IMR-90 (cell line): ENCODE data around the gene PDE4C. TPM values are rescaled to one million over a fixed set of nuclear protein-coding genes. Genes with fewer than 3 reads are reported as not detected.

Experiments
- ATAC-seq: fragments of 200-7000 bp; cut with Tn5 transposase; 2 replicates; pipeline ENCODE4 v1.9.1; 2020; ENCODE audit warnings: low read depth, mild to moderate bottlenecking, moderate library complexity
- BruUV-seq: library from RNA; stranded (reverse); fragments of 400-500 nt; replicated peaks from 2 replicates; lab custom pipeline; 2021; lab: Mats Ljungman, UMichigan
- CTCF ChIA-PET: fragments of 300-600 bp; formaldehyde crosslinking; extraction: SDS; loops from one replicate; lab custom pipeline; 2021; ENCODE audit warnings: antibody characterized with exemption; lab: Yijun Ruan, JAX
- POLR2A ChIA-PET: fragments of 300-600 bp; sonication (Branson Sonifier 250); formaldehyde crosslinking; loops from one replicate; lab custom pipeline; 2022; ENCODE audit warnings: antibody characterized with exemption; ENCODE audit not compliant: unreplicated experiment; lab: Charles Lee
- DNase-seq: peaks from one replicate; pipeline ENCODE4 v3.0.0; 2013
- H2AFZ ChIP-seq: replicated peaks from 2 replicates; pipeline ENCODE3; 2013; ENCODE audit warnings: low read length, mild to moderate bottlenecking; ENCODE audit not compliant: poor library complexity
- H2AK5ac ChIP-seq: 2 replicates; pipeline ENCODE4 v1.6.1; 2013; ENCODE audit warnings: low read depth, low read length, inconsistent platforms
- H2AK9ac ChIP-seq: replicated peaks from 2 replicates; pipeline ENCODE3; 2013; ENCODE audit warnings: mild to moderate bottlenecking, low read depth, low read length, moderate library complexity; ENCODE audit not compliant: poor library complexity
- H2BK120ac ChIP-seq: 2 replicates; pipeline ENCODE4 v1.6.1; 2013; ENCODE audit warnings: low read depth, low read length, inconsistent platforms
- H2BK15ac ChIP-seq: 3 replicates; pipeline ENCODE4 v1.6.1; 2013; ENCODE audit warnings: low read depth, low read length, inconsistent platforms
- H2BK20ac ChIP-seq: 2 replicates; pipeline ENCODE4 v1.6.1; 2013; ENCODE audit warnings: low read depth, mild to moderate bottlenecking, inconsistent platforms, low read length, moderate library complexity
- H2BK5ac ChIP-seq: 2 replicates; pipeline ENCODE4 v1.6.1; 2013; ENCODE audit warnings: mild to moderate bottlenecking, low read depth, low read length, inconsistent platforms; ENCODE audit not compliant: poor library complexity, severe bottlenecking
- H3K14ac ChIP-seq: replicated peaks from 2 replicates; pipeline ENCODE4 v1.6.1; 2013; ENCODE audit warnings: low read depth, low read length, inconsistent platforms
- H3K18ac ChIP-seq: 2 replicates; pipeline ENCODE4 v1.6.1; 2013; ENCODE audit warnings: low read depth, low read length, control low read depth
- H3K23ac ChIP-seq: 2 replicates; pipeline ENCODE4 v1.6.1; 2013; ENCODE audit warnings: low read depth, low read length, inconsistent platforms
- H3K27ac ChIP-seq: 2 replicates; pipeline ENCODE4 v1.5.1; 2013; ENCODE audit warnings: mild to moderate bottlenecking, control low read depth, low read length; ENCODE audit not compliant: insufficient read depth
- H3K27me3 ChIP-seq: 2 replicates; pipeline ENCODE4 v1.6.1; 2013; ENCODE audit warnings: low read length; ENCODE audit not compliant: control insufficient read depth, insufficient read depth
- H3K36me3 ChIP-seq: 2 replicates; pipeline ENCODE4 v1.6.1; 2013; ENCODE audit warnings: low read length, mixed read lengths; ENCODE audit not compliant: control insufficient read depth, insufficient read depth
- H3K4ac ChIP-seq: 2 replicates; pipeline ENCODE4 v1.6.1; 2013; ENCODE audit warnings: low read depth, low read length, inconsistent platforms
- H3K4me1 ChIP-seq: 2 replicates; pipeline ENCODE4 v1.6.1; 2013; ENCODE audit warnings: low read length, mixed read lengths; ENCODE audit not compliant: control insufficient read depth, insufficient read depth
- H3K4me2 ChIP-seq: 2 replicates; pipeline ENCODE4 v1.6.1; 2013; ENCODE audit warnings: low read depth, mild to moderate bottlenecking, control low read depth, low read length, moderate library complexity
- H3K4me3 ChIP-seq: 2 replicates; pipeline ENCODE4 v1.5.1; 2013; ENCODE audit warnings: low read depth, mild to moderate bottlenecking, control low read depth, low read length, moderate library complexity; ENCODE audit not compliant: insufficient read depth
- H3K56ac ChIP-seq: 2 replicates; pipeline ENCODE4 v1.6.1; 2013; ENCODE audit warnings: low read length, inconsistent platforms; ENCODE audit not compliant: insufficient read depth; ENCODE audit errors: extremely low read depth
- H3K79me1 ChIP-seq, 2 experiments: 2 replicates each; pipeline ENCODE4 v1.6.1; 2013; ENCODE audit warnings: low read length in 2 of 2, inconsistent platforms in 1 of 2, low read depth in 1 of 2
- H3K9ac ChIP-seq: 2 replicates; pipeline ENCODE4 v1.6.1; 2013; ENCODE audit warnings: low read depth, low read length, control low read depth
- H3K9me1 ChIP-seq: 2 replicates; pipeline ENCODE4 v1.6.1; 2013; ENCODE audit warnings: low read length, inconsistent platforms; ENCODE audit not compliant: insufficient read depth
- H3K9me3 ChIP-seq: 2 replicates; pipeline ENCODE4 v1.6.1; 2013; ENCODE audit warnings: low read length; ENCODE audit not compliant: control insufficient read depth, insufficient read depth
- H4K20me1 ChIP-seq: 2 replicates; pipeline ENCODE4 v1.6.1; 2013; ENCODE audit warnings: low read length, inconsistent platforms; ENCODE audit not compliant: insufficient read depth
- H4K5ac ChIP-seq: 2 replicates; pipeline ENCODE4 v1.6.1; 2013; ENCODE audit warnings: mild to moderate bottlenecking, low read depth, low read length, control low read depth
- H4K8ac ChIP-seq, 2 experiments: 2 replicates each; pipeline ENCODE4 v1.6.1; 2013; ENCODE audit warnings: low read depth in 2 of 2, low read length in 2 of 2, control low read depth in 1 of 2, inconsistent platforms in 1 of 2
- H4K91ac ChIP-seq: 2 replicates; pipeline ENCODE4 v1.6.1; 2013; ENCODE audit warnings: low read depth, low read length, inconsistent platforms; ENCODE audit not compliant: insufficient read depth
- BHLHE40 ChIP-seq: fragments of 150-350 bp; IDR thresholded peaks from 2 replicates; pipeline ENCODE4 v1.6.1; 2016; ENCODE audit warnings: mild to moderate bottlenecking, low read depth, low read length
- CEBPB ChIP-seq: IDR thresholded peaks from 2 replicates; pipeline ENCODE4 v1.6.1; 2012; ENCODE audit warnings: low read depth, low read length, improper control_type of control experiment
- CHD1 ChIP-seq: IDR thresholded peaks from 2 replicates; pipeline ENCODE4 v1.6.1; 2012; ENCODE audit warnings: low read depth, low read length, improper control_type of control experiment
- FOS ChIP-seq: fragments of 150-350 bp; IDR thresholded peaks from 2 replicates; pipeline ENCODE4 v1.6.1; 2016; ENCODE audit warnings: low read depth, low read length
- MAFK ChIP-seq: IDR thresholded peaks from 2 replicates; pipeline ENCODE4 v1.6.1; 2012; ENCODE audit warnings: low read depth, low read length, improper control_type of control experiment
- MAZ ChIP-seq: IDR thresholded peaks from 2 replicates; pipeline ENCODE4 v1.6.1; 2012; ENCODE audit warnings: low read depth, mild to moderate bottlenecking, low read length, improper control_type of control experiment, moderate library complexity, borderline replicate concordance
- MXI1 ChIP-seq: IDR thresholded peaks from 2 replicates; pipeline ENCODE4 v1.6.1; 2012; ENCODE audit warnings: low read depth, mild to moderate bottlenecking, low read length, moderate library complexity, borderline replicate concordance
- NFE2L2 ChIP-seq: fragments of 150-350 bp; IDR thresholded peaks from 2 replicates; pipeline ENCODE4 v1.6.1; 2016; ENCODE audit warnings: low read depth, mild to moderate bottlenecking, low read length
- POLR2A ChIP-seq: IDR thresholded peaks from 2 replicates; pipeline ENCODE4 v1.6.1; 2012; ENCODE audit warnings: mild to moderate bottlenecking, low read depth, low read length
- RAD21 ChIP-seq: IDR thresholded peaks from 2 replicates; pipeline ENCODE4 v1.6.1; 2012; ENCODE audit warnings: low read length, improper control_type of control experiment
- RCOR1 ChIP-seq: IDR thresholded peaks from 2 replicates; pipeline ENCODE4 v1.6.1; 2012; ENCODE audit warnings: mild to moderate bottlenecking, low read length, improper control_type of control experiment; ENCODE audit not compliant: insufficient replicate concordance
- RFX5 ChIP-seq: IDR thresholded peaks from 2 replicates; pipeline ENCODE4 v1.8.0; 2012; ENCODE audit warnings: low read depth, mild to moderate bottlenecking, low read length, moderate library complexity
- SMC3 ChIP-seq: fragments of 150-350 bp; IDR thresholded peaks from 2 replicates; pipeline ENCODE4 v1.6.1; 2016; ENCODE audit warnings: low read depth, mild to moderate bottlenecking, antibody characterized with exemption, low read length, moderate library complexity
- WGBS, 2 experiments: methylation state at CpG; one replicate each; pipeline versions ENCODE4 v1.1.5 to v1.1.7; 2013; ENCODE audit warnings: missing lambda C conversion rate in 2 of 2; ENCODE audit not compliant: insufficient read length in 1 of 2; ENCODE audit errors: extremely low coverage in 2 of 2; 5-methylcytosine and 5-hydroxymethylcytosine counted together
- dilution Hi-C: fragments of 300-500 bp; cut with HindIII; formaldehyde crosslinking; loops from one replicate; pipeline ENCODE4 v1.14.3; 2018; ENCODE audit warnings: low sequenced_read_pairs; ENCODE audit not compliant: unreplicated experiment
- in situ Hi-C: fragments of 300-500 bp; cut with MboI; formaldehyde crosslinking; loops from 3 replicates; pipeline ENCODE4 v1.14.3; 2019; ENCODE audit warnings: low sequenced_read_pairs, inconsistent platforms, mixed read lengths
- intact Hi-C: fragments of 100-400 bp; cut with micrococcal nuclease; formaldehyde crosslinking; loops from 2 replicates; pipeline ENCODE4 v1.10.0; 2022
- polyA plus RNA-seq, 3 experiments: library from polyadenylated mRNA; depleted of rRNA; stranded (reverse); fragments of >200 nt; gene quantifications; 2 replicates each; pipeline ENCODE4 v1.2.3, GENCODE V29; 2012; ENCODE audit warnings: low replicate concordance in 1 of 3
- total RNA-seq: library from RNA; depleted of rRNA; stranded (reverse); fragments of >200 nt; gene quantifications from 2 replicates; pipeline ENCODE4 v1.2.3, GENCODE V29; 2012
- TF ChIP-seq, protein P1 (sequence below): conservative IDR thresholded peaks from 2 replicates; pipeline ENCODE4 v1.5.1; 2012; ENCODE audit warnings: mild to moderate bottlenecking, low read depth, low read length, improper control_type of control experiment
- TF ChIP-seq, protein P2 (sequence below): fragments of 150-350 bp; IDR thresholded peaks from 2 replicates; pipeline ENCODE4 v1.6.1; 2016; ENCODE audit warnings: low read depth, mild to moderate bottlenecking, low read length, moderate library complexity, borderline replicate concordance

The PDE4C gene
- total and polyA plus RNA-seq, 2 of the 4 experiments (the other 2 are of a cell fraction), result 0.18 to 0.24 TPM

DNA sequence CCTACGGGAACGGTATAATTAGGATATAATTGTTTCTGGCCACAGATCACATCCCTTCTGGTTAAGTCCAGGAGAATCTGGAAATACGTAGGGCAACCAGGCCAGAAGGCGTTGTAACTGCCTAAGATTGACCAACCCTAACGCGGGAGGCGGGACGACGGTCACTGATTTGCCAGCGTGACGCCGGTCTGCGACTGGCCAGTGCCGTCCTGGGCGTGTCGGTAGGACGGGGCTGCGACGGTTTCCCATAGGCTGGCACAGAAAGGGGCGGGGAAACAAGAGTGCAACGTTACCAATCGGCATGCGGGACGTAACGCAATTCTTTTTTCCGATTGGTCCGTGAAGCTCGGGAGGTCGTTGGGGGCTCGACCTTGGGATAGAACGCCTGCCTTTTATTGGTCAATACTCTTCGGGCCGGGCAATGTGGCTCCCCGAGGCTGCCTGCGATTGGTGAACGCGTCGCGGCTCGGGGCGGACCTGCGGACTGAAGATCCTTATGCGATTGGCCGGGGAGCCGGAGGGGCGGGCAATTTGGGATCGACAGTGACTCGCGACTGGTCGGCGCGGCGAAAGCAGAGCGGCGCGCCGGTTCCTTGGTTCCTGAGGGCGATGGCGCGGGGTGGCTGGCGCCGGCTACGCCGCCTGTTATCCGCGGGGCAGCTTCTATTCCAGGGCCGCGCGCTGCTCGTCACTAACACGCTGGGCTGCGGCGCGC lies 33.4 kb downstream of the PDE4C start, which contains the start of gene MPV17L2:
TSS of gene MPV17L2 (plus strand) at position 546 of the 715 bp plus-strand sequence. CDS start at position 610, 64 bp downstream.
- Histone ChIP-seq H3K4ac (peak within 1 kb of the TSS; percentile 49), H3K27me3 (no peaks in the 10 kb centered on the region), H3K18ac (no peak within 1 kb of the TSS), H4K5ac (no peak within 1 kb of the TSS), H2BK20ac (no peak within 1 kb of the TSS), H2AFZ (peak within 1 kb of the TSS; percentile 97), H2BK5ac (peak within 1 kb of the TSS; percentile 21), H2AK9ac (peak within 1 kb of the TSS; percentile 77), H3K36me3 (peaks cover 15% of the 10 kb centered on the region), H2BK120ac (no peak within 1 kb of the TSS), H4K91ac (peak within 1 kb of the TSS; percentile 52), H3K23ac (peak within 1 kb of the TSS; percentile 81), H3K4me1 (peaks cover 8% of the 10 kb centered on the region), H3K9ac (peak within 1 kb of the TSS; percentile 50), H3K9me1 (peaks cover 8% of the 10 kb centered on the region; the same call in 1 of the 2 replicates), H3K56ac (peak within 1 kb of the TSS; percentile 63), H2BK15ac (no peak within 1 kb of the TSS), H3K27ac (peak within 1 kb of the TSS; percentile 30), H3K4me3 (peak within 1 kb of the TSS; percentile 63), H3K14ac (peak within 1 kb of the TSS; percentile 72), H3K4me2 (peak within 1 kb of the TSS; percentile 90), H3K9me3 (no peaks in the 10 kb centered on the region), H4K8ac (peak within 1 kb of the TSS; percentile 36 to 81; a peak in 3 of 4 replicates), H3K79me1 (peaks cover 7 to 15% of the 10 kb centered on the region in 2 experiments; a peak in 3 of 4 replicates), H4K20me1 (peaks cover 8% of the 10 kb centered on the region), H2AK5ac (peak within 1 kb of the TSS; percentile 24; the same call in 1 of the 2 replicates)
- ATAC-seq (peak; percentile 93), DNase-seq (peak; percentile 100)
- intact Hi-C loops, result loop anchor here (1.0 kb wide), 2 partner anchors 11 to 58 kb away; partner anchors contain the start of gene RAB3A
- 0% methylated on average over 41 of the region's 74 CpGs; no CpG with 5 or more reads in 1 of the 2 experiments for WGBS, 2 experiments
- in situ Hi-C loops, result loop anchor here (10.0 kb wide), 2 partner anchors 132 to 222 kb away; partner anchors contain the start of genes LSM4 and SSBP4
- POLR2A ChIA-PET, result interaction anchor here (0.7 to 2.2 kb wide), 2 partner anchors 10 to 89 kb away, joined by 3 to 5 read pairs; partner anchors contain the start of gene JUND
- dilution Hi-C loops, result no loop called here
- BruUV-seq, result no TSS peak
- CTCF ChIA-PET, result interaction anchor here (1.3 kb wide), 3 partner anchors 22 to 59 kb away, joined by 4 to 6 read pairs (median 4); no protein-coding TSS in a partner anchor
- TF ChIP-seq, protein P1, sequence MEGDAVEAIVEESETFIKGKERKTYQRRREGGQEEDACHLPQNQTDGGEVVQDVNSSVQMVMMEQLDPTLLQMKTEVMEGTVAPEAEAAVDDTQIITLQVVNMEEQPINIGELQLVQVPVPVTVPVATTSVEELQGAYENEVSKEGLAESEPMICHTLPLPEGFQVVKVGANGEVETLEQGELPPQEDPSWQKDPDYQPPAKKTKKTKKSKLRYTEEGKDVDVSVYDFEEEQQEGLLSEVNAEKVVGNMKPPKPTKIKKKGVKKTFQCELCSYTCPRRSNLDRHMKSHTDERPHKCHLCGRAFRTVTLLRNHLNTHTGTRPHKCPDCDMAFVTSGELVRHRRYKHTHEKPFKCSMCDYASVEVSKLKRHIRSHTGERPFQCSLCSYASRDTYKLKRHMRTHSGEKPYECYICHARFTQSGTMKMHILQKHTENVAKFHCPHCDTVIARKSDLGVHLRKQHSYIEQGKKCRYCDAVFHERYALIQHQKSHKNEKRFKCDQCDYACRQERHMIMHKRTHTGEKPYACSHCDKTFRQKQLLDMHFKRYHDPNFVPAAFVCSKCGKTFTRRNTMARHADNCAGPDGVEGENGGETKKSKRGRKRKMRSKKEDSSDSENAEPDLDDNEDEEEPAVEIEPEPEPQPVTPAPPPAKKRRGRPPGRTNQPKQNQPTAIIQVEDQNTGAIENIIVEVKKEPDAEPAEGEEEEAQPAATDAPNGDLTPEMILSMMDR, result no peak
- TF ChIP-seq RAD21, result no peak
- peak; percentile 79 for TF ChIP-seq FOS
- peak; percentile 78 for TF ChIP-seq RFX5
- TF ChIP-seq CHD1, result no peak
- peak; percentile 96 for TF ChIP-seq MAZ
- no peak for TF ChIP-seq RCOR1
- no peak for TF ChIP-seq NFE2L2
- TF ChIP-seq POLR2A, result peak; percentile 80
- TF ChIP-seq MXI1, result peak; percentile 81; the same call in 1 of the 2 replicates
- 0 out of 2 replicates have a peak, but pooled peaks have one; percentile 32 for TF ChIP-seq BHLHE40
- TF ChIP-seq CEBPB, result peak; percentile 73
- TF ChIP-seq SMC3, result no peak
- TF ChIP-seq, protein P2, sequence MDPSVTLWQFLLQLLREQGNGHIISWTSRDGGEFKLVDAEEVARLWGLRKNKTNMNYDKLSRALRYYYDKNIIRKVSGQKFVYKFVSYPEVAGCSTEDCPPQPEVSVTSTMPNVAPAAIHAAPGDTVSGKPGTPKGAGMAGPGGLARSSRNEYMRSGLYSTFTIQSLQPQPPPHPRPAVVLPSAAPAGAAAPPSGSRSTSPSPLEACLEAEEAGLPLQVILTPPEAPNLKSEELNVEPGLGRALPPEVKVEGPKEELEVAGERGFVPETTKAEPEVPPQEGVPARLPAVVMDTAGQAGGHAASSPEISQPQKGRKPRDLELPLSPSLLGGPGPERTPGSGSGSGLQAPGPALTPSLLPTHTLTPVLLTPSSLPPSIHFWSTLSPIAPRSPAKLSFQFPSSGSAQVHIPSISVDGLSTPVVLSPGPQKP, result no peak
- TF ChIP-seq MAFK, result no peak
